Measurements from ENCODE around the gene DNAJB5. TPM values are rescaled to one million over a fixed set of nuclear protein-coding genes. Genes with fewer than 3 reads are reported as not detected.

DNAJB5 gene
- total and polyA plus RNA-seq, 4 experiments from 2014 or later = 0.73 to 2.2 (median 0.94) TPM

DNA sequence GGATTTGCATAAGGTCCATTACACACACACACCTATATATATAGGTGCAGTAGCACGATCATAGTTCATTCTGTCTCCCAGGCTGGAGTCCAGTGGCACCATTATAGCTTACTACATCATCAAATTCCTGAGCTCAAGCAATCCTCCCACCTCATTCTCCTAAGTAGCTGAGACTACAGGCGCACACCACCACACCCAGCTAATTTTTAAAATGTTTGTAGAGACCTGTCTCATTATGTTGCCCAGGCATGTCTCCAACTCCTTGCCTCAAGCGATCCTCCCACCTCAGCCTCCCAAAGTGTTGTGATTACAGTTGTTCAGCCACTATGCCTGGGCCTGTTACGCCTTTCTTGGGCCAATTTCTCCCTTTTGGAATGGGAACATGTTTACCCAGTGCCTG, 39.7 kb downstream of the DNAJB5 start:
- CTCF ChIA-PET (ENCODE audit: partially characterized antibody) = interaction anchor here (1.4 to 2.2 kb wide), 2 partner anchors 9 to 22 kb away, joined by 6 to 11 read pairs; no protein-coding TSS in a partner anchor
- Mint-ChIP-seq H3K4me3 (no peak overlapping the region), H3K9me3 (no peaks in the 10 kb centered on the region), H3K27ac (peak overlapping the region in 1 of 7 donors; percentile 14), H3K4me1 (peaks cover 0 to 10% (median 5%) of the 10 kb centered on the region in 4 donors), H3K27me3 (no peaks in the 10 kb centered on the region), H3K36me3 (peaks cover 5 to 13% of the 10 kb centered on the region in 2 donors)
- POLR2A ChIA-PET (ENCODE audit: partially characterized antibody) = no interaction called here
- H3K4me3 ChIP-seq (ENCODE audit: low read length in 2 of 2) = no peak overlapping the region
- no peaks in the 10 kb centered on the region for H3K9me3 ChIP-seq (ENCODE audit: control insufficient read depth in 1 of 2, low read length in 2 of 2)
- no peaks in the 10 kb centered on the region for H3K36me3 ChIP-seq (ENCODE audit: insufficient read depth, low read length)
- no peaks in the 10 kb centered on the region for H3K27me3 ChIP-seq (ENCODE audit: insufficient read depth, low read length)
- no peak overlapping the region for H3K27ac ChIP-seq (ENCODE audit: low read depth, low read length)
- intact Hi-C loops (cut with micrococcal nuclease) = no loop called here
- DNase-seq = no peak
- H3K4me1 ChIP-seq (ENCODE audit: insufficient read depth, low read length) = peaks cover 6% of the 10 kb centered on the region

DNA sequence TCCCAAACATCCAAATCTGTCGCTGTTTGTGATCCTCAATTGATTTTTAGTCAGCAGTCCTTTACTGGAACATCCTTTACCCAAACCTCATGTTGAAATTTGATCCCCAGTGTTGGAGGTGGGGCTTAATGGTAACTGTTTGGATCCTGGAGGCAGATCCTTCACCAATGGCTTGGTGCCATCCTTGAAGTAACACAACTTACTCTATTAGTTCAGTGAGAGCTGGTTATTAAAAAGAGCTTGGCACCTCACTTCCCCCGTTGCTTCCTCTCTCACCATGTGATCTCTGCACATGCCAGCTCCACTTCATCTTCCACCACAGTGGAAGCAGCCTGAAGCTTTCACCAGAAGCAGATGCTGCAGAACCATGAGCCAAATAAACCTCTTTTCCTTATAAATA, 40.3 kb downstream of the DNAJB5 start:
- intact Hi-C loops (cut with micrococcal nuclease) = no loop called here
- no peak for DNase-seq
- peaks cover 0 to 10% (median 5%) of the 10 kb centered on the region in 4 donors for H3K4me1 Mint-ChIP-seq
- no peak overlapping the region for H3K4me3 Mint-ChIP-seq
- no peaks in the 10 kb centered on the region for H3K36me3 ChIP-seq (ENCODE audit: insufficient read depth, low read length)
- ChIA-PET POLR2A (ENCODE audit: partially characterized antibody) (no interaction called here), CTCF (ENCODE audit: partially characterized antibody) (interaction anchor here (1.4 to 2.2 kb wide), 2 partner anchors 10 to 21 kb away, joined by 6 to 11 read pairs; no protein-coding TSS in a partner anchor)
- H3K9me3 ChIP-seq (ENCODE audit: control insufficient read depth in 1 of 2, low read length in 2 of 2) = no peaks in the 10 kb centered on the region
- no peaks in the 10 kb centered on the region for H3K27me3 ChIP-seq (ENCODE audit: insufficient read depth, low read length)
- no peaks in the 10 kb centered on the region for H3K27me3 Mint-ChIP-seq
- H3K36me3 Mint-ChIP-seq = peaks cover 5 to 7% of the 10 kb centered on the region in 2 donors
- H3K9me3 Mint-ChIP-seq = no peaks in the 10 kb centered on the region
- H3K4me1 ChIP-seq (ENCODE audit: insufficient read depth, low read length) = peaks cover 6% of the 10 kb centered on the region
- H3K4me3 ChIP-seq (ENCODE audit: low read length in 2 of 2) = no peak overlapping the region
- peak overlapping the region in 1 of 7 donors; percentile 31 for H3K27ac Mint-ChIP-seq
- H3K27ac ChIP-seq (ENCODE audit: low read depth, low read length) = no peak overlapping the region

DNA sequence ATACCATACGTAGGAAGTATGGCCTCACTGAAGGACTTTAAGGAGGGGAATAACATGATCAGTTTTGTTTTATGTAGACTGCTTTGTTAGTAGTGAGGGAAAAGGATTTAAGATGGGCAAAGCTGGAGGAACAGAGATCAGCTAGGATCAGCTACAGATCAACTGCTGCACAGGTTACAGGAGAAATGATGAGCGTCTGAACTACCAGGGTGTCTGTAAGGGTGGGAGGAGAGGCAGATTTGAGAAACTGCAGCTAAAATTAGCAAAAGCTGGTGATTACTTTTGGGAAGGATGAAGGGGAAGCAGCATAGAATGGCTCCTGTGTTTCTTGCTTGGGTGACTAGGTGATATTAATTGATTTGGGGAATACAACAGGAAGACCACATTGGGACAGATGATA, 43.6 kb downstream of the DNAJB5 start:
- peaks cover 5 to 7% of the 10 kb centered on the region in 2 donors for H3K36me3 Mint-ChIP-seq
- peaks cover 1 to 10% (median 6%) of the 10 kb centered on the region in 4 donors for H3K4me1 Mint-ChIP-seq
- H3K4me3 ChIP-seq (ENCODE audit: low read length in 2 of 2) = no peak overlapping the region
- no peaks in the 10 kb centered on the region for H3K36me3 ChIP-seq (ENCODE audit: insufficient read depth, low read length)
- intact Hi-C loops (cut with micrococcal nuclease) = no loop called here
- no peaks in the 10 kb centered on the region for H3K27me3 ChIP-seq (ENCODE audit: insufficient read depth, low read length)
- CTCF ChIA-PET (ENCODE audit: partially characterized antibody) = interaction anchor here (0.7 to 1.1 kb wide), 2 partner anchors 18 to 64 kb away, joined by 3 to 4 read pairs; partner anchors contain the start of gene PIGO
- no peaks in the 10 kb centered on the region for H3K27me3 Mint-ChIP-seq
- H3K27ac Mint-ChIP-seq = no peak overlapping the region
- POLR2A ChIA-PET (ENCODE audit: partially characterized antibody) = no interaction called here
- H3K9me3 Mint-ChIP-seq = no peaks in the 10 kb centered on the region
- no peak for DNase-seq
- peaks cover 6% of the 10 kb centered on the region for H3K4me1 ChIP-seq (ENCODE audit: insufficient read depth, low read length)
- no peak overlapping the region for H3K27ac ChIP-seq (ENCODE audit: low read depth, low read length)
- H3K4me3 Mint-ChIP-seq = no peak overlapping the region
- no peaks in the 10 kb centered on the region for H3K9me3 ChIP-seq (ENCODE audit: control insufficient read depth in 1 of 2, low read length in 2 of 2)

DNA sequence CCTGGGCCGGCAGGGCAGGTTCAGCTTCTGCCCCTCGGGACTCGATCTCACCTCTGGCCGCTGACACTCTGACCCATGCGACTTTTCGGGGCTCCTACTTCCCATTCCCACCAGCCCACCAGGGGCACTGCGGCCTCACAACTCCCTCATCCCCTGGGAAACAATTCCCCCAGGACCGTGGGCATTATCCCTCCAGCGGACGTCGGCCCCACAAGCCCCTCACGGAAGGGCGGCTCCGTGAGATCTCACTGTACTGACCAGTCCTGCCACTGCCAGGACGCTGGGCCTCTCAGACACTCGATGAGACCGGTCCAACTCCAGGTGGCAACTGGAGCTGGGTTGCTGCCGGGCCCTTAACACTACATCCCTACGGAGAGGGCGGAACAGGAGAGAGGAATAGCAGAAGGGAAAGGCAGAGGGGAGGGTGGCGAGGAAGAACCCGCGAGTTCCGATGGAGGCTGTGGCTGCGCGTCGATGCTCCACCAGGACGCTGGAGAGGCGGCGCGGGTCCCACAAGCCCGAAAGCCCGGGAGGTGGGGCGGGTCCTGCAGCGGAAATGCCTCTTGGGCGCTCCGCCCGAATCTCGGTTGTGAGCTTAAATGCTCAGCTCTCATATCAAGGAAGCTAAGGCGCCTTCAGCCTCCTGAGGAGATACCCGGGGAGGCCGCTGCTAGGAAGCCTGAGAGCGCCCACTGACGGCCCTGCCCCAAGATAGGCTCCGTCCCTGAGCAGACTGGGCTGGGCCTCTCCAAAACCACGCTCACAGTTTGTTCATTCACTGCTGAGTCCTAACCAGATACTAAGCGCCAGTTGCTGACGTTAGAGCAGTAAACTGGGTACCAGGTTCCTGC, 46.5 kb downstream of the DNAJB5 start:
- Histone ChIP-seq H3K27me3 (ENCODE audit: insufficient read depth, low read length) (no peaks in the 10 kb centered on the region), H3K27ac (ENCODE audit: low read depth, low read length) (peak overlapping the region; percentile 21), H3K36me3 (ENCODE audit: insufficient read depth, low read length) (no peaks in the 10 kb centered on the region), H3K9me3 (ENCODE audit: control insufficient read depth in 1 of 2, low read length in 2 of 2) (no peaks in the 10 kb centered on the region), H3K4me3 (ENCODE audit: low read length in 2 of 2) (peak overlapping the region in 1 of 2 donors; percentile 32), H3K4me1 (ENCODE audit: insufficient read depth, low read length) (peaks cover 6% of the 10 kb centered on the region)
- ChIA-PET CTCF (ENCODE audit: partially characterized antibody) (interaction anchor here (0.6 to 1.5 kb wide), 5 partner anchors 16 to 52 kb away, joined by 3 to 5 read pairs (median 3); no protein-coding TSS in a partner anchor), POLR2A (ENCODE audit: partially characterized antibody) (interaction anchor here (1.0 kb wide), 1 partner anchor 16 kb away, joined by 3 read pairs; no protein-coding TSS in a partner anchor)
- Mint-ChIP-seq H3K27ac (peak overlapping the region; percentile 13 to 91 (median 76)), H3K9me3 (no peaks in the 10 kb centered on the region), H3K4me3 (peak overlapping the region; percentile 57 to 83 (median 74)), H3K36me3 (peaks cover 5% of the 10 kb centered on the region in 2 donors), H3K4me1 (peaks cover 6 to 8% (median 6%) of the 10 kb centered on the region in 4 donors), H3K27me3 (no peaks in the 10 kb centered on the region)
- DNase-seq = peak; percentile 25 to 57 (median 36)
- intact Hi-C loops (cut with micrococcal nuclease) = no loop called here

DNA sequence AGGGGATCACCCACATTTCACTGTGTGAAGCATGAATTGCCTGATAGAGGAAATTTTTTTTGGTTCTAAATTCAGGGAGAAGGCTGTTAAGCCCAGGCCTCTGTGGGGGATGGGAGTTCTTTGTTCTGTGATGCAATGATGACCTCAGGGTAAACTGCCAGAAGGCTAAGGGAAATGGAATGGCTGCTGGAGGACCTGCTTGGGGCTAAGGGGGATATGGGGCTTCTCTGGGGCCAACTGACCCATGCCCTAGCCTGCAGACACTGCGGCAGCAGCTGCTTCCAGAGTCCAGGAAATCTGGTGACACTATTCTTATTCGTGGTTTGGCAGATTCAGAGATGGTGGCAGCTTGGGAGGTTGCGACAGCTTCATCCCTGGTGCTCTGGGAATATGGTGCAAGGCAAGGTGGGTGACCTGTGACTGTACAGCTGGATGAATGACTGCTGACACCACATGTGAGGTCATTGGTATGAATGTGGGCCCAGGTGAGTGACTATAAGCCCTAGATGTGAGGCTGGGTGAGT, 52.6 kb downstream of the DNAJB5 start:
- H3K4me1 ChIP-seq (ENCODE audit: insufficient read depth, low read length) = no peaks in the 10 kb centered on the region
- no peak for DNase-seq
- peaks cover 10% of the 10 kb centered on the region for H3K36me3 ChIP-seq (ENCODE audit: insufficient read depth, low read length)
- intact Hi-C loops (cut with micrococcal nuclease) = no loop called here
- Mint-ChIP-seq H3K4me1 (peaks cover 0 to 6% (median 0%) of the 10 kb centered on the region in 4 donors), H3K36me3 (peaks cover 15 to 25% of the 10 kb centered on the region in 2 donors), H3K27ac (peak overlapping the region in 4 of 7 donors; percentile 15 to 39 (median 28)), H3K27me3 (no peaks in the 10 kb centered on the region), H3K4me3 (no peak overlapping the region), H3K9me3 (no peaks in the 10 kb centered on the region)
- ChIA-PET POLR2A (ENCODE audit: partially characterized antibody) (interaction anchor here (0.7 to 1.2 kb wide), 3 partner anchors 9 to 61 kb away, joined by 3 read pairs; partner anchors contain the start of genes STOML2 and VCP), CTCF (ENCODE audit: partially characterized antibody) (interaction anchor here (1.0 kb wide), 1 partner anchor 14 kb away, joined by 4 read pairs; no protein-coding TSS in a partner anchor)
- H3K27me3 ChIP-seq (ENCODE audit: insufficient read depth, low read length) = no peaks in the 10 kb centered on the region
- H3K4me3 ChIP-seq (ENCODE audit: low read length in 2 of 2) = no peak overlapping the region
- H3K9me3 ChIP-seq (ENCODE audit: control insufficient read depth in 1 of 2, low read length in 2 of 2) = no peaks in the 10 kb centered on the region
- no peak overlapping the region for H3K27ac ChIP-seq (ENCODE audit: low read depth, low read length)

DNA sequence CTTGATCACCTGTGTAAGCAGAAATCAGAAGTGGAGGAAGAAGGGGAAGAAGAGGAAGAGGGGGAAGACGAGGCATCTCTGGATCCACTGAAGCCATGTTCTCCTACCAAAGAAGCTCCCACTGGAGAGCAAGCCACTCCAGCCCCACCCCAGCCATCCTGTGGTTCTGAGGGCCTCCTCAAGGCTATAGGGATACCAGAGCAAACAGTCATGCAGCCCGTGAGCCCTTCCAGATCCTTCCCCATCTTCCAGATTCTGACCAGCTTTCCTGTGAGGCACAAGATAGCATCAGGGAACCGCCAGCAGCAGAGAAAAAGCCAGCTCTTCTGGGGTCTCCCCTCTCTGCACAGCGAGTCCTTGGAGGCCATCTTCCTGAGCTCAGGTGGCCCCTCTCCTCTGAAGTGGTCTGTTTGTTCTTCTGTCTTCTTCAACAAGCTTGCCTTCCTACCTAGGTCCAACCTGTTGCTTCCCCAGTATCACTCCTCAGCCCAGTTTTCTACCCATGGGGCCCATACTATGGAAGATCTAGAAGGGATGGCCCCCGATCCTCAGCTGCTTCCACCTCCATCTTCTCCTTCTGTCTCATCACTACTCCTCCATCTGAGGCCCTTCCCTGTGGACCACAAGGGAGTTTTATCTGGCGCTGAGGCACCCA, 53.5 kb downstream of the DNAJB5 start:
- peaks cover 0 to 6% (median 0%) of the 10 kb centered on the region in 4 donors for H3K4me1 Mint-ChIP-seq
- no peak overlapping the region for H3K4me3 Mint-ChIP-seq
- Histone ChIP-seq H3K4me3 (ENCODE audit: low read length in 2 of 2) (no peak overlapping the region), H3K4me1 (ENCODE audit: insufficient read depth, low read length) (no peaks in the 10 kb centered on the region), H3K36me3 (ENCODE audit: insufficient read depth, low read length) (peaks cover 10% of the 10 kb centered on the region), H3K9me3 (ENCODE audit: control insufficient read depth in 1 of 2, low read length in 2 of 2) (no peaks in the 10 kb centered on the region), H3K27ac (ENCODE audit: low read depth, low read length) (no peak overlapping the region), H3K27me3 (ENCODE audit: insufficient read depth, low read length) (no peaks in the 10 kb centered on the region)
- peaks cover 15 to 25% of the 10 kb centered on the region in 2 donors for H3K36me3 Mint-ChIP-seq
- H3K27me3 Mint-ChIP-seq = no peaks in the 10 kb centered on the region
- H3K27ac Mint-ChIP-seq = peak overlapping the region in 1 of 7 donors; percentile 33
- DNase-seq = no peak
- H3K9me3 Mint-ChIP-seq = no peaks in the 10 kb centered on the region
- ChIA-PET POLR2A (ENCODE audit: partially characterized antibody) (interaction anchor here (0.8 to 1.2 kb wide), 2 partner anchors 8 to 60 kb away, joined by 3 read pairs; partner anchors contain the start of gene STOML2), CTCF (ENCODE audit: partially characterized antibody) (interaction anchor here (1.0 to 2.2 kb wide), 3 partner anchors 9 to 58 kb away, joined by 4 to 7 read pairs (median 6); no protein-coding TSS in a partner anchor)
- intact Hi-C loops (cut with micrococcal nuclease) = no loop called here

Data from CD4-positive, alpha-beta memory T cell (primary cell).